Natural killer cell (primary cell): ENCODE data around the gene TRNP1. TPM values are rescaled to one million over a fixed set of nuclear protein-coding genes. Genes with fewer than 3 reads are reported as not detected.

Experiments used
- ATAC-seq, 3 donors: fragments of 150-1000 bp in 2 of 3; fragments of 200-7000 bp in 1 of 3; cut with Tn5 transposase; 1 replicate in 1 of 3; 2 replicates in 2 of 3; pipeline ENCODE4 v1.10.0; 2021; ENCODE audit warnings: mild to moderate bottlenecking in 2 of 3, moderate library complexity in 2 of 3
- DNase-seq, 2 donors: peaks; one replicate each; pipeline versions ENCODE4 v3.0.0 to v3.0.0-alpha.2; 2013 to 2021; ENCODE audit warnings: mixed read lengths in 1 of 2
- H3K27ac ChIP-seq: one replicate; pipeline ENCODE4 v1.5.1; 2013; ENCODE audit warnings: mild to moderate bottlenecking, low read length
- H3K27me3 ChIP-seq: one replicate; pipeline ENCODE4 v1.6.1; 2013; ENCODE audit warnings: low read length; ENCODE audit not compliant: control insufficient read depth, insufficient read depth
- H3K36me3 ChIP-seq: one replicate; pipeline ENCODE4 v1.6.1; 2013; ENCODE audit warnings: low read length; ENCODE audit not compliant: control insufficient read depth, insufficient read depth
- H3K4me1 ChIP-seq: one replicate; pipeline ENCODE4 v1.6.1; 2013; ENCODE audit warnings: low read length; ENCODE audit not compliant: control insufficient read depth, insufficient read depth
- H3K4me3 ChIP-seq: one replicate; pipeline ENCODE4 v1.5.1; 2013; ENCODE audit warnings: low read length
- H3K9me3 ChIP-seq: one replicate; pipeline ENCODE4 v1.6.1; 2013; ENCODE audit warnings: low read length; ENCODE audit not compliant: control insufficient read depth, insufficient read depth
- H3K27ac Mint-ChIP-seq, 2 donors: one replicate each; pipeline ENCODE4 v1.8.0; 2022; ENCODE audit warnings: mild to moderate bottlenecking in 2 of 2, mixed read lengths in 2 of 2, moderate library complexity in 1 of 2
- H3K27me3 Mint-ChIP-seq, 2 donors: one replicate each; pipeline ENCODE4 v1.8.0; 2022; ENCODE audit warnings: low read depth in 2 of 2, mixed read lengths in 2 of 2
- H3K36me3 Mint-ChIP-seq: one replicate; pipeline ENCODE4 v1.8.0; 2022; ENCODE audit warnings: mixed read lengths
- H3K4me1 Mint-ChIP-seq, 2 donors: one replicate each; pipeline ENCODE4 v1.8.0; 2022; ENCODE audit warnings: mixed read lengths in 2 of 2
- H3K4me3 Mint-ChIP-seq: one replicate; pipeline ENCODE4 v1.8.0; 2022; ENCODE audit warnings: mild to moderate bottlenecking, moderate library complexity, mixed read lengths
- H3K9me3 Mint-ChIP-seq, 2 donors: one replicate each; pipeline ENCODE4 v1.8.0; 2022; ENCODE audit warnings: mixed read lengths in 2 of 2
- WGBS: methylation state at CpG from one replicate; pipeline ENCODE4 v1.1.7; 2013; ENCODE audit warnings: missing lambda C conversion rate; ENCODE audit not compliant: insufficient coverage; 5-methylcytosine and 5-hydroxymethylcytosine counted together
- intact Hi-C: fragments of 100-400 bp; cut with micrococcal nuclease; formaldehyde crosslinking; loops from one replicate; pipeline ENCODE4 v1.14.2; 2022
- total RNA-seq, 4 donors: library from RNA; stranded (reverse); fragments of 120-200 nt in 1 of 4; gene quantifications; one replicate each; pipeline versions ENCODE4 v1.2.3 to v1.2.4, GENCODE V29; 2013 to 2022
- TF ChIP-seq, protein P1 (sequence below): fragments of 200-600 bp; IDR thresholded peaks from one replicate; pipeline ENCODE4 v1.8.0; 2022; ENCODE audit warnings: antibody characterized with exemption

The TRNP1 gene
- total RNA-seq, 3 donors from 2014 or later (not counting 1 experiment from before 2014, with no cell fraction given): 0.18 to 3.0 (median 0.95) TPM

DNA sequence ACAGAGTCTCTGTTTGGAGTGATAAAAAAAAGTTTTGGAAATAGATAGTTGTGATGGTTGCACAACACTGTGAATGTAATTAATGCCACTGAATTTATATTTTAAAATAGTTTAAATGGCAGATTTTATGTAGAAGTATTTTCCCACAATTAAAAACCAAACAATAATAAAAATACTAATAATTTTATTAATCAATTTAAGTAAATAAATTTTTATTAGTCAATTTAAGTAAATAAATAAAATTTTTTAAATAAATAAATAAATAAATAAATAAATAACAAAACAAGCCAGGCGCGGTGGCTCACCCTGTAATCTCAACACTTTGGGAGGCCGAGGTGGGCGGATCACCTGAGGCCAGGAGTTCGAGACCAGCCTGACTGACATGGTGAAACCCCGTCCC lies 28.3 kb upstream of the TRNP1 start:
- H3K9me3 Mint-ChIP-seq: no peaks in the 10 kb centered on the region
- H3K27ac Mint-ChIP-seq: no peak overlapping the region
- H3K4me1 ChIP-seq: peaks cover 3% of the 10 kb centered on the region
- H3K36me3 ChIP-seq: no peaks in the 10 kb centered on the region
- no peak for ATAC-seq
- intact Hi-C loops: no loop called here
- H3K27ac ChIP-seq: no peak overlapping the region
- no peaks in the 10 kb centered on the region for H3K9me3 ChIP-seq
- H3K4me3 Mint-ChIP-seq: no peak overlapping the region
- TF ChIP-seq, protein P1, sequence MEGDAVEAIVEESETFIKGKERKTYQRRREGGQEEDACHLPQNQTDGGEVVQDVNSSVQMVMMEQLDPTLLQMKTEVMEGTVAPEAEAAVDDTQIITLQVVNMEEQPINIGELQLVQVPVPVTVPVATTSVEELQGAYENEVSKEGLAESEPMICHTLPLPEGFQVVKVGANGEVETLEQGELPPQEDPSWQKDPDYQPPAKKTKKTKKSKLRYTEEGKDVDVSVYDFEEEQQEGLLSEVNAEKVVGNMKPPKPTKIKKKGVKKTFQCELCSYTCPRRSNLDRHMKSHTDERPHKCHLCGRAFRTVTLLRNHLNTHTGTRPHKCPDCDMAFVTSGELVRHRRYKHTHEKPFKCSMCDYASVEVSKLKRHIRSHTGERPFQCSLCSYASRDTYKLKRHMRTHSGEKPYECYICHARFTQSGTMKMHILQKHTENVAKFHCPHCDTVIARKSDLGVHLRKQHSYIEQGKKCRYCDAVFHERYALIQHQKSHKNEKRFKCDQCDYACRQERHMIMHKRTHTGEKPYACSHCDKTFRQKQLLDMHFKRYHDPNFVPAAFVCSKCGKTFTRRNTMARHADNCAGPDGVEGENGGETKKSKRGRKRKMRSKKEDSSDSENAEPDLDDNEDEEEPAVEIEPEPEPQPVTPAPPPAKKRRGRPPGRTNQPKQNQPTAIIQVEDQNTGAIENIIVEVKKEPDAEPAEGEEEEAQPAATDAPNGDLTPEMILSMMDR: no peak
- peaks cover 7% of the 10 kb centered on the region for H3K27me3 ChIP-seq
- peaks cover 6% of the 10 kb centered on the region in 2 donors for H3K4me1 Mint-ChIP-seq
- no peak overlapping the region for H3K4me3 ChIP-seq
- WGBS: 94% methylated on average over 6 of the region's 6 CpGs
- H3K36me3 Mint-ChIP-seq: no peaks in the 10 kb centered on the region
- peaks cover 27 to 45% of the 10 kb centered on the region in 2 donors for H3K27me3 Mint-ChIP-seq
- DNase-seq: no peak

DNA sequence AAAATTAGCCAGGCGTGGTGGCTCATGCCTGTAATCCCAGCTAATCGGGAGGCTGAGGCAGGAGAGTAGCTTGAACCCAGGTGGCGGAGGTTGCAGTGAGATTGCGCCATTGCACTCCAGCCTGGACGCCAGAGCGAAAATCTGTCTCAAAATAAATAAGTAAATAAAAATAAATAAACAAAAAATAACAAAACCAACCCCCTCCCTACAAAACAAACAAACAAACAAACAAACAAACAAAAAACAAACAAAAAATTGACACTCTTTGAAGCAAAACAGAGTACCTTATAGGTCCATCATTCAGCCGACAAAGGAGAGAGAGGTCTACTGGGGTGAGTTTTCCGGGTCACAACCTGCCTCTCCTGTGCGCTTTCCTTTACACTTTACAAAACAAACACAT lies 27.9 kb upstream of the TRNP1 start:
- DNase-seq (no peak), ATAC-seq (no peak)
- H3K36me3 Mint-ChIP-seq: no peaks in the 10 kb centered on the region
- TF ChIP-seq, protein P1: no peak
- 95% methylated on average over 7 of the region's 9 CpGs for WGBS
- peaks cover 3% of the 10 kb centered on the region in 2 donors for H3K4me1 Mint-ChIP-seq
- no peak overlapping the region for H3K27ac ChIP-seq
- H3K9me3 ChIP-seq: no peaks in the 10 kb centered on the region
- H3K4me3 Mint-ChIP-seq: no peak overlapping the region
- no peak overlapping the region for H3K4me3 ChIP-seq
- peaks cover 3% of the 10 kb centered on the region for H3K27me3 ChIP-seq
- H3K27me3 Mint-ChIP-seq: peaks cover 24 to 45% of the 10 kb centered on the region in 2 donors
- no peaks in the 10 kb centered on the region for H3K4me1 ChIP-seq
- no peaks in the 10 kb centered on the region for H3K9me3 Mint-ChIP-seq
- no peak overlapping the region for H3K27ac Mint-ChIP-seq
- no peaks in the 10 kb centered on the region for H3K36me3 ChIP-seq
- intact Hi-C loops: no loop called here

DNA sequence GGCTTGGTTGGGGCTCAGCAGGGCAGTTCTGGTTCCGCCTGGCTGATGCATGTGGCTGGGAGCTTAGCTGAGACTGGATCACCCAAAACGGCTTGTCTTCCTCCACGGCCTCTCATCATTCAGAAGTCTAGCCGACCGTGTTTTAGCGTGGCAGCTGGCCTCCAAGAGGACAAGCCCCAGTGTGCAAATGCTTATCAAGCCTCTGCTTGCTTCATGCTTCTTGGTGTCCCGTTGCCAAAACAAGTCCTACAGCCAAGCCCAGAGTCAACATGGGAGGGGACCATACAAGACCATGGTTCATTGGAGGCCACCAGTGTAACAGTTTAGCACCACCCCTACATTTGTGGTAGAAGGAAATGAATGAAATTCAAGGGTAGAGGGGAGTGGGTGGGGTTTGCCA lies 22.7 kb upstream of the TRNP1 start:
- WGBS: 89% methylated on average over 7 of the region's 7 CpGs
- DNase-seq (no peak), ATAC-seq (no peak)
- TF ChIP-seq, protein P1: no peak
- Mint-ChIP-seq H3K36me3 (no peaks in the 10 kb centered on the region), H3K27ac (no peak overlapping the region), H3K4me1 (peaks cover 0 to 9% of the 10 kb centered on the region in 2 donors), H3K27me3 (peaks cover 0 to 16% of the 10 kb centered on the region in 2 donors), H3K4me3 (no peak overlapping the region), H3K9me3 (no peaks in the 10 kb centered on the region)
- intact Hi-C loops: no loop called here
- Histone ChIP-seq H3K36me3 (no peaks in the 10 kb centered on the region), H3K9me3 (no peaks in the 10 kb centered on the region), H3K4me1 (no peaks in the 10 kb centered on the region), H3K27ac (no peak overlapping the region), H3K4me3 (no peak overlapping the region), H3K27me3 (no peaks in the 10 kb centered on the region)

DNA sequence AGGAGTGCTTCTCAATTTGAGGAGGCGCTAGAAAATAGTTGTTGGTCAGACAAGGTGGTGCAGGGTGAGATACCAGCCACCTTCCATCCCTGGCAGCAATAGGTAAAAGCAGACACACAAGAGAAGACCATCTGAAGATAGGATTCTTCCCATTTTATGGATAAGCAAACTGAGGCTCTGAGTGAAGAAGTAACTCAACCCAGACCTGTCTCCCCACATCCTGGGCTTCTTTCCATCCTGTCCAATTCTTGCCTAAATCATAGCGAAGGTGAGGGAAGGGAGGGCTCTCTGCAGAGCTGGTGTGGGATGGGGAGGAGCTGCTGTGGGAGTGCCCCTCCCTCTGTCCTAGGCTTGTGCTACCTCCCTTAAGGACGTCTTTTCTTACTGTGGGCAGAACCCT lies 21.9 kb upstream of the TRNP1 start:
- Histone ChIP-seq H3K27ac (no peak overlapping the region), H3K27me3 (no peaks in the 10 kb centered on the region), H3K4me3 (no peak overlapping the region), H3K4me1 (no peaks in the 10 kb centered on the region), H3K9me3 (no peaks in the 10 kb centered on the region), H3K36me3 (no peaks in the 10 kb centered on the region)
- H3K27me3 Mint-ChIP-seq: peaks cover 0 to 11% of the 10 kb centered on the region in 2 donors
- DNase-seq (no peak), ATAC-seq (no peak)
- intact Hi-C loops: no loop called here
- TF ChIP-seq, protein P1: no peak
- peaks cover 0 to 9% of the 10 kb centered on the region in 2 donors for H3K4me1 Mint-ChIP-seq
- 66% methylated on average over 2 of the region's 3 CpGs for WGBS
- H3K9me3 Mint-ChIP-seq: no peaks in the 10 kb centered on the region
- H3K4me3 Mint-ChIP-seq: no peak overlapping the region
- no peak overlapping the region for H3K27ac Mint-ChIP-seq
- no peaks in the 10 kb centered on the region for H3K36me3 Mint-ChIP-seq
